Measurements from ENCODE around the gene COMMD10. TPM values are rescaled to one million over a fixed set of nuclear protein-coding genes. Genes with fewer than 3 reads are reported as not detected.

The COMMD10 gene
- total and polyA plus RNA-seq, 2 of the 8 experiments (the other 6 are each of a cell fraction or from before 2014, with no cell fraction given), result 16.5 to 43.4 TPM

- TF ChIP-seq SIX5 (IDR thresholded peaks at IDR 0.05; ENCODE audit: low read depth, low read length) (no peak), CEBPB (IDR thresholded peaks at IDR 0.05; ENCODE audit: low read depth, low read length) (no peak), GTF2F1 (IDR thresholded peaks at IDR 0.05; ENCODE audit: borderline replicate concordance, low read depth, low read length) (no peak), ASH2L (IDR thresholded peaks at IDR 0.05; ENCODE audit: low read length) (no peak), MAFK (IDR thresholded peaks at IDR 0.05; ENCODE audit: low read depth, low read length) (no peak), ZNF274 (IDR thresholded peaks at IDR 0.05; ENCODE audit: borderline replicate concordance, extremely low read depth, low read length) (no peak), KDM5A (IDR thresholded peaks at IDR 0.05; ENCODE audit: low read length) (no peak), SP2 (IDR thresholded peaks at IDR 0.05; ENCODE audit: low read length) (no peak), SUZ12 (IDR thresholded peaks at IDR 0.05; ENCODE audit: low read length) (no peak), RXRA (IDR thresholded peaks at IDR 0.05; ENCODE audit: insufficient read depth, low read depth, low read length) (no peak), CBX8 (IDR thresholded peaks at IDR 0.05; ENCODE audit: borderline replicate concordance, low read depth, low read length) (no peak), JUND (IDR thresholded peaks at IDR 0.05; ENCODE audit: low read length) (no peak)
- H2BK20ac ChIP-seq (ENCODE audit: low read length), result no peak overlapping the region
- peaks cover 0 to 4% (median 1%) of the 10 kb centered on the region in 4 experiments; a peak in 2 of 8 replicates for H3K36me3 ChIP-seq (ENCODE audit: control insufficient read depth in 2 of 4, insufficient read depth in 4 of 4, low read length in 3 of 4)
- H2BK12ac ChIP-seq (ENCODE audit: low read depth, low read length), result no peak overlapping the region
- H4K20me1 ChIP-seq (replicated peaks in 1 of 2; ENCODE audit: control insufficient read depth in 1 of 2, insufficient read depth in 2 of 2, low read length in 2 of 2), result no peaks in the 10 kb centered on the region
- no peak overlapping the region for H4K5ac ChIP-seq (ENCODE audit: insufficient read length, low read depth, low read length)
- no peak overlapping the region for H2BK15ac ChIP-seq (ENCODE audit: low read length)
- POLR2A ChIA-PET (ENCODE audit: partially characterized antibody), result no interaction called here
- H3K4ac ChIP-seq (replicated peaks; ENCODE audit: insufficient read length, low read depth, low read length), result no peak overlapping the region
- H2BK5ac ChIP-seq (ENCODE audit: low read depth, low read length), result no peak overlapping the region
- H3K14ac ChIP-seq (ENCODE audit: insufficient read length), result no peak overlapping the region
- H3K9ac ChIP-seq (replicated peaks in 1 of 4; ENCODE audit: extremely low read depth in 1 of 4, low read depth in 3 of 4, low read length in 3 of 4), result no peak overlapping the region
- no peak overlapping the region for H4K91ac ChIP-seq (replicated peaks; ENCODE audit: insufficient read length, low read length)
- no peak overlapping the region for H3K4me3 ChIP-seq (ENCODE audit: extremely low read depth in 1 of 4, insufficient read depth in 2 of 4, low read depth in 3 of 4, low read length in 4 of 4)
- no peak overlapping the region for H3K56ac ChIP-seq (replicated peaks; ENCODE audit: insufficient read length, low read depth, low read length)
- no peaks in the 10 kb centered on the region for H3K27me3 ChIP-seq (replicated peaks in 1 of 4; ENCODE audit: control insufficient read depth in 3 of 4, extremely low read depth in 1 of 4, insufficient read depth in 3 of 4, low read length in 3 of 4)
- no peak overlapping the region for H3K23ac ChIP-seq (ENCODE audit: insufficient read length)
- no peaks in the 10 kb centered on the region for H3K4me1 ChIP-seq (replicated peaks in 1 of 4; ENCODE audit: control insufficient read depth in 3 of 4, insufficient read depth in 4 of 4, low read length in 3 of 4)
- no peak overlapping the region for H3K18ac ChIP-seq (ENCODE audit: extremely low read depth, low read length)
- no peak overlapping the region for H2AK5ac ChIP-seq (ENCODE audit: low read depth, low read length)
- CTCF ChIA-PET (ENCODE audit: partially characterized antibody), result no interaction called here
- DNase-seq (ENCODE audit: low read depth in 1 of 2, low spot score in 2 of 2), result no peak
- H3K79me1 ChIP-seq (ENCODE audit: low read depth, low read length), result no peaks in the 10 kb centered on the region
- 78% methylated on average over 5 of the region's 5 CpGs; no CpG with 5 or more reads in 1 of the 2 experiments for WGBS, 2 experiments (ENCODE audit: extremely low coverage in 1 of 2, insufficient coverage in 1 of 2, insufficient read length in 1 of 2, insufficient replicate concordance in 2 of 2, low coverage in 1 of 2, low lambda C conversion rate in 2 of 2, missing lambda C conversion rate in 1 of 2)
- H4K8ac ChIP-seq (ENCODE audit: extremely low read depth, insufficient read depth, low read length), result no peak overlapping the region
- no peak overlapping the region for H3K4me2 ChIP-seq (ENCODE audit: insufficient read depth in 1 of 2, low read depth in 2 of 2, low read length in 2 of 2)
- no peaks in the 10 kb centered on the region; the same call in 1 of the 2 replicates for H3K23me2 ChIP-seq (ENCODE audit: low read depth, low read length)
- no peak overlapping the region for H3K27ac ChIP-seq (ENCODE audit: low read depth, low read length)
- no peak for FAIRE-seq
- H3K9me3 ChIP-seq (ENCODE audit: insufficient read depth in 2 of 2, low read depth in 1 of 2, low read length in 1 of 2), result peaks cover 10 to 17% of the 10 kb centered on the region in 2 experiments
- H3K79me2 ChIP-seq (ENCODE audit: control insufficient read depth in 1 of 2, insufficient read depth in 2 of 2, low read length in 2 of 2), result no peaks in the 10 kb centered on the region
- H2AFZ ChIP-seq (ENCODE audit: low read length), result no peak overlapping the region
- H2BK120ac ChIP-seq (replicated peaks; ENCODE audit: low read depth, low read length), result no peak overlapping the region
Measured at GRCh38 chr5:116329503-116329902, 244.7 kb downstream of the COMMD10 start.

All from H1 (cell line).